ENCODE data around the gene DLAT.

The DLAT gene

GRCh38 chr11:112073941-112074811, 49.0 kb downstream of the DLAT start, which contains the start of the genes NKAPD1 and PIH1D2 (continued):
- TF ChIP-seq ZNF518A (tag by site-specific recombination; conservative IDR thresholded peaks at IDR 0.05; ENCODE audit: low read depth): peak; percentile 88
- TF ChIP-seq KLF16 (tag by site-specific recombination; IDR thresholded peaks at IDR 0.05): peak; percentile 65
- no peak for TF ChIP-seq ZBTB10 (tag by site-specific recombination; IDR thresholded peaks at IDR 0.05)
- TF ChIP-seq ZNF473 (tag by site-specific recombination; IDR thresholded peaks at IDR 0.05): no peak
- peak; percentile 86 for TF ChIP-seq ZNF24 (tag by site-specific recombination; IDR thresholded peaks at IDR 0.05)
- peak; percentile 69; the same call in 1 of the 2 replicates for TF ChIP-seq YY2 (tag by site-specific recombination; IDR thresholded peaks at IDR 0.05)
- TF ChIP-seq ZBTB21 (tag by site-specific recombination; IDR thresholded peaks at IDR 0.05): 0 out of 2 replicates have a peak, but pooled peaks have one; percentile 16
- no peak for TF ChIP-seq ZNF148 (tag by site-specific recombination; IDR thresholded peaks at IDR 0.05; ENCODE audit: borderline replicate concordance)
- peak; percentile 76; the same call in 1 of the 2 replicates for TF ChIP-seq YY1 (tag by site-specific recombination; IDR thresholded peaks at IDR 0.05)
- peak; percentile 82 for TF ChIP-seq ZBTB17 (tag by site-specific recombination; IDR thresholded peaks at IDR 0.05)
- TF ChIP-seq ZNF280D (tag by site-specific recombination; IDR thresholded peaks at IDR 0.05): no peak
- peak; percentile 48 for TF ChIP-seq KLF10 (tag by site-specific recombination; IDR thresholded peaks at IDR 0.05)
- peak; percentile 72 for TF ChIP-seq MYNN (tag by site-specific recombination; IDR thresholded peaks at IDR 0.05; ENCODE audit: borderline replicate concordance)
- peak; percentile 71 for TF ChIP-seq SP3 (tag by site-specific recombination; IDR thresholded peaks at IDR 0.05)
- TF ChIP-seq ZXDB (tag by site-specific recombination; IDR thresholded peaks at IDR 0.05): peak; percentile 93
- peak; percentile 13 for TF ChIP-seq ZBTB26 (tag by site-specific recombination; optimal IDR thresholded peaks at IDR 0.05)
- TF ChIP-seq ZBTB11 (tag by site-specific recombination; conservative IDR thresholded peaks at IDR 0.05; ENCODE audit: low read depth): peak; percentile 99

Data from HEK293 (cell line).